Neural progenitor cell (in vitro differentiated cells): ENCODE measurements around the gene NPTN.

Experiments used
- EZH2 ChIP-seq: fragments of 200-600 bp; sonication (generic); IDR thresholded peaks from 2 replicates; pipeline ENCODE4 v1.6.1; 2017; ENCODE audit warnings: antibody characterized with exemption, mild to moderate bottlenecking, moderate library complexity
- TF ChIP-seq, protein P1 (sequence below): fragments of 200-600 bp; sonication (generic); IDR thresholded peaks from 2 replicates; pipeline ENCODE4 v1.5.1; 2017; ENCODE audit warnings: antibody characterized with exemption, mild to moderate bottlenecking

- TF ChIP-seq, protein P1, sequence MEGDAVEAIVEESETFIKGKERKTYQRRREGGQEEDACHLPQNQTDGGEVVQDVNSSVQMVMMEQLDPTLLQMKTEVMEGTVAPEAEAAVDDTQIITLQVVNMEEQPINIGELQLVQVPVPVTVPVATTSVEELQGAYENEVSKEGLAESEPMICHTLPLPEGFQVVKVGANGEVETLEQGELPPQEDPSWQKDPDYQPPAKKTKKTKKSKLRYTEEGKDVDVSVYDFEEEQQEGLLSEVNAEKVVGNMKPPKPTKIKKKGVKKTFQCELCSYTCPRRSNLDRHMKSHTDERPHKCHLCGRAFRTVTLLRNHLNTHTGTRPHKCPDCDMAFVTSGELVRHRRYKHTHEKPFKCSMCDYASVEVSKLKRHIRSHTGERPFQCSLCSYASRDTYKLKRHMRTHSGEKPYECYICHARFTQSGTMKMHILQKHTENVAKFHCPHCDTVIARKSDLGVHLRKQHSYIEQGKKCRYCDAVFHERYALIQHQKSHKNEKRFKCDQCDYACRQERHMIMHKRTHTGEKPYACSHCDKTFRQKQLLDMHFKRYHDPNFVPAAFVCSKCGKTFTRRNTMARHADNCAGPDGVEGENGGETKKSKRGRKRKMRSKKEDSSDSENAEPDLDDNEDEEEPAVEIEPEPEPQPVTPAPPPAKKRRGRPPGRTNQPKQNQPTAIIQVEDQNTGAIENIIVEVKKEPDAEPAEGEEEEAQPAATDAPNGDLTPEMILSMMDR, result no peak
- TF ChIP-seq EZH2, result no peak
Measured at GRCh38 chr15:73572296-73572695, 60.9 kb downstream of the NPTN start.
